Esophagus squamous epithelium (tissue), 5 donors: ENCODE results near the gene C5AR1. TPM values are rescaled to one million over a fixed set of nuclear protein-coding genes. Genes with fewer than 3 reads are reported as not detected.

Experiments used
- DNase-seq: peaks from one replicate; lab custom pipeline; 2025; lab: John Stamatoyannopoulos, UW
- H3K27ac ChIP-seq, 4 donors: fragments of 200-600 bp; sonication (generic); one replicate each; pipeline ENCODE4 v1.5.1; 2016 to 2019; ENCODE audit warnings: mild to moderate bottlenecking in 1 of 4
- H3K27me3 ChIP-seq, 4 donors: fragments of 200-600 bp; sonication (generic); 1 replicate in 3 of 4; 2 replicates in 1 of 4; pipeline versions ENCODE4 v1.5.1 to v1.6.0; 2017 to 2021; ENCODE audit warnings: antibody characterized with exemption in 1 of 4
- H3K36me3 ChIP-seq, 3 donors: fragments of 200-600 bp; sonication (generic); one replicate each; pipeline ENCODE4 v1.5.1; 2016 to 2019
- H3K4me1 ChIP-seq, 3 donors: fragments of 200-600 bp; sonication (generic); one replicate each; pipeline ENCODE4 v1.5.1; 2017 to 2019
- H3K4me3 ChIP-seq, 4 donors: fragments of 200-600 bp; sonication (generic); 1 replicate in 3 of 4; 2 replicates in 1 of 4; pipeline ENCODE4 v1.5.1; 2016 to 2019; ENCODE audit warnings: mild to moderate bottlenecking in 2 of 4, moderate library complexity in 1 of 4
- H3K9me3 ChIP-seq, 3 donors: fragments of 200-600 bp; sonication (generic); one replicate each; pipeline ENCODE4 v1.5.1; 2016 to 2019
- CTCF ChIP-seq, 6 experiments: fragments of 450-650 bp in 4 of 6; fragments of 200-600 bp in 2 of 6; sonication (generic) in 2 of 6; IDR thresholded peaks; one replicate each; pipeline ENCODE4 v1.5.1; 2016 to 2019; ENCODE audit warnings: antibody characterized with exemption in 6 of 6, mild to moderate bottlenecking in 4 of 6, moderate library complexity in 4 of 6
- POLR2A ChIP-seq, 4 donors: fragments of 450-650 bp; IDR thresholded peaks; one replicate each; pipeline ENCODE4 v1.6.1; 2017; ENCODE audit warnings: antibody characterized with exemption in 4 of 4, mild to moderate bottlenecking in 4 of 4, moderate library complexity in 3 of 4
- WGBS, 2 donors: methylation state at CpG; one replicate each; pipeline ENCODE4 v1.1.5; 2018; 5-methylcytosine and 5-hydroxymethylcytosine counted together
- intact Hi-C: fragments of 100-400 bp; cut with DNase I; formaldehyde crosslinking; loops from one replicate; pipeline ENCODE4 v1.15.0; 2022
- total RNA-seq, 4 donors: library from RNA; depleted of rRNA; stranded (reverse); fragments of >200 nt; gene quantifications; one replicate each; pipeline ENCODE4 v1.1.0, GENCODE V29; 2016
- donor health status: DM: yes; HTN: yes; CAD: no.

C5AR1 gene
- total RNA-seq, 4 donors from 2014 or later = 0.87 to 3.2 (median 2.3) TPM

GRCh38 chr19:47370045-47370611 lies 60.5 kb downstream of the C5AR1 start:
- TF ChIP-seq CTCF (IDR thresholded peaks at IDR 0.05) (no peak), POLR2A (IDR thresholded peaks at IDR 0.05) (no peak)
- H3K27ac ChIP-seq = peak overlapping the region in 1 of 4 donors; percentile 9
- H3K36me3 ChIP-seq = peaks cover 24 to 99% (median 54%) of the 10 kb centered on the region in 3 donors
- 54 to 56% methylated on average over 4 to 5 of the region's 10 CpGs for WGBS, 2 donors
- no peaks in the 10 kb centered on the region for H3K27me3 ChIP-seq
- DNase-seq = no peak
- H3K9me3 ChIP-seq = no peaks in the 10 kb centered on the region
- peaks cover 0 to 10% (median 0%) of the 10 kb centered on the region in 3 donors for H3K4me1 ChIP-seq
- no peak overlapping the region for H3K4me3 ChIP-seq
- intact Hi-C loops = no loop called here

DNA sequence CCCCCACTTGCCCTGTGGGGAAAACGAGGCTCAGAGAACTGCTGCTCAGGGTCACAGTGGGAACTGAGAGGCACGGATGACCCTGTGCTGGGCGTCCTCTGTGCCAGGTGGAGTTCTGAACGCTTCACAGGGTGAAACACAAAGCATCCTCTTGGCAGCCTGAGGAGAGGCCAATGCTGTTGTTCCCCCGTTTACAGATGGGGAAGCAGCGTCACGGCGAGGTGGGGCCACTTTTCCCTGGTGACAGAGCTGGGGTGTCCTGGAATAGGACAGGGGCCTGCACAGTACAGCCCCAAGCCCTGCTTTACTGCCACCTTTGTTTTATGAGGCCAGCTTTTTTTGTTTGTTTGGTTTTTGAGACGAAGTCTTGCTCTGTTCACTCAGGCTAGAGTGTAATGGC lies 61.6 kb downstream of the C5AR1 start:
- TF ChIP-seq CTCF (IDR thresholded peaks at IDR 0.05) (no peak), POLR2A (IDR thresholded peaks at IDR 0.05) (no peak)
- H3K27me3 ChIP-seq = no peaks in the 10 kb centered on the region
- no peak for DNase-seq
- intact Hi-C loops = no loop called here
- H3K4me3 ChIP-seq = no peak overlapping the region
- peaks cover 35 to 99% (median 61%) of the 10 kb centered on the region in 3 donors for H3K36me3 ChIP-seq
- WGBS, 2 donors = 81 to 100% methylated on average over 1 to 4 of the region's 9 CpGs
- no peak overlapping the region for H3K27ac ChIP-seq
- H3K4me1 ChIP-seq = peaks cover 0 to 10% (median 0%) of the 10 kb centered on the region in 3 donors
- no peaks in the 10 kb centered on the region for H3K9me3 ChIP-seq

Other genes starting within 250 kb of the C5AR1 start
- gene ZC3H4, start 196.1 kb upstream of the C5AR1 start, total RNA-seq = 10 to 100 TPM; 16.4 to 26.2 (median 20.1) TPM
- gene SAE1, start 179.0 kb upstream of the C5AR1 start, total RNA-seq = 10 to 100 TPM; 31.8 to 73.5 (median 62.1) TPM
- gene BBC3, start 78.7 kb upstream of the C5AR1 start, total RNA-seq = 1 to 10 TPM in 3 of 4 donors, under 1 TPM in 1; 0.48 to 3.2 (median 2.6) TPM
- 10 to 100 TPM in 2 of 4 donors, 1 to 10 TPM in 2; 6.6 to 16.8 (median 10.5) TPM for gene CCDC9, start 53.3 kb upstream of the C5AR1 start, total RNA-seq
- 1 to 10 TPM; 1.4 to 8.2 (median 3.5) TPM for gene INAFM1, start 35.0 kb upstream of the C5AR1 start, total RNA-seq
- gene C5AR2, start 22.3 kb downstream of the C5AR1 start, total RNA-seq = 1 to 10 TPM in 1 of 4 donors, under 1 TPM in 3; 0.21 to 1.3 (median 0.63) TPM
- 10 to 100 TPM; 10.7 to 20.8 (median 17.7) TPM for gene DHX34, start 39.5 kb downstream of the C5AR1 start, total RNA-seq
- gene MEIS3, start 109.7 kb downstream of the C5AR1 start, total RNA-seq = 10 to 100 TPM in 1 of 4 donors, 1 to 10 TPM in 3; 1.0 to 13.5 (median 3.9) TPM
- 1 to 10 TPM in 2 of 4 donors, under 1 TPM in 1, not detected in 1; 0.08 to 5.0 (median 3.6) TPM for gene SLC8A2, start 162.0 kb downstream of the C5AR1 start, total RNA-seq
- 1 to 10 TPM; 5.6 to 9.4 (median 8.4) TPM for gene KPTN, start 174.4 kb downstream of the C5AR1 start, total RNA-seq
- 100 to 1,000 TPM; 106 to 178 (median 125) TPM for gene NAPA, start 205.2 kb downstream of the C5AR1 start, total RNA-seq